HepG2 (cell line): ENCODE data around the gene ELOVL5. TPM values are rescaled to one million over a fixed set of nuclear protein-coding genes. Genes with fewer than 3 reads are reported as not detected.

ENCODE experiments used
- ADNP ChIP-seq: sonication (generic); formaldehyde crosslinking; IDR thresholded peaks from 2 replicates; pipeline ENCODE4 v1.4.0; 2020; ENCODE audit warnings: missing genetic modification reagents
- KDM1A ChIP-seq: IDR thresholded peaks from 2 replicates; pipeline ENCODE4 v1.6.1; 2016; ENCODE audit warnings: missing compliant biosample characterization
- MAFK ChIP-seq, 2 experiments: IDR thresholded peaks in 1 of 2; conservative IDR thresholded peaks in 1 of 2; 2 replicates each; pipeline ENCODE4 v1.6.1; 2011; ENCODE audit warnings: improper control_type of control experiment in 2 of 2, low read length in 2 of 2
- PHF21A ChIP-seq: sonication (generic); formaldehyde crosslinking; IDR thresholded peaks from 2 replicates; pipeline ENCODE4 v1.5.0; 2020; ENCODE audit warnings: mild to moderate bottlenecking, missing genetic modification reagents
- SIX4 ChIP-seq: sonication (generic); formaldehyde crosslinking; IDR thresholded peaks from 2 replicates; pipeline ENCODE4 v1.4.0; 2020; ENCODE audit warnings: missing genetic modification reagents
- SNRNP70 ChIP-seq: fragments of 200-400 bp; formaldehyde crosslinking; IDR thresholded peaks from 2 replicates; pipeline ENCODE4 v1.6.1; 2017; ENCODE audit warnings: mild to moderate bottlenecking, low read depth, low read length, moderate library complexity
- SRSF9 ChIP-seq: fragments of 200-400 bp; formaldehyde crosslinking; IDR thresholded peaks from 2 replicates; pipeline ENCODE4 v1.6.1; 2018; ENCODE audit warnings: borderline replicate concordance, mild to moderate bottlenecking, low read depth, low read length; ENCODE audit not compliant: insufficient read depth, poor library complexity, severe bottlenecking
- SRY ChIP-seq: sonication (generic); formaldehyde crosslinking; IDR thresholded peaks from 2 replicates; pipeline ENCODE4 v1.8.0; 2022; ENCODE audit warnings: mild to moderate bottlenecking, missing genetic modification reagents
- THAP11 ChIP-seq: IDR thresholded peaks from 2 replicates; pipeline ENCODE4 v1.6.1; 2016; ENCODE audit warnings: missing biosample characterization, missing genetic modification reagents
- ZBTB3 ChIP-seq: sonication (generic); formaldehyde crosslinking; IDR thresholded peaks from 2 replicates; pipeline ENCODE4 v1.4.0; 2020; ENCODE audit warnings: low read depth, mild to moderate bottlenecking, moderate library complexity, missing genetic modification reagents, borderline replicate concordance
- ZNF660 ChIP-seq: sonication (generic); formaldehyde crosslinking; IDR thresholded peaks from 2 replicates; pipeline ENCODE4 v1.5.1; 2020; ENCODE audit warnings: mild to moderate bottlenecking, low read depth, missing genetic modification reagents, borderline replicate concordance
- polyA plus RNA-seq, 8 experiments: library from polyadenylated mRNA; depleted of rRNA in 3 of 8; stranded (reverse) in 7 of 8; unstranded in 1 of 8; fragments of >200 nt; fragmentation: Illumina TruSeq in 4 of 8; extraction: Trizol in 4 of 8; gene quantifications; 2 replicates each; pipeline versions ENCODE4 v1.2.1 to v1.2.3, GENCODE V29; 2011 to 2016; ENCODE audit warnings: low read depth in 4 of 8, missing spikeins in 1 of 8, mixed read lengths in 1 of 8; ENCODE audit not compliant: insufficient read depth in 1 of 8
- total RNA-seq, 5 experiments: library from RNA; depleted of rRNA; stranded (reverse); fragments of >200 nt; fragmentation: Illumina TruSeq; extraction: Trizol; gene quantifications; 2 replicates each; pipeline ENCODE4 v1.2.3, GENCODE V29; 2016; ENCODE audit warnings: low read depth in 1 of 5
- TF ChIP-seq, protein P1 (sequence below): sonication (generic); formaldehyde crosslinking; IDR thresholded peaks from one replicate; pipeline ENCODE4 v1.5.1; 2020; ENCODE audit warnings: mild to moderate bottlenecking, missing genetic modification reagents; ENCODE audit errors: not compliant biosample characterization
- TF ChIP-seq, protein P2 (sequence below): sonication (generic); formaldehyde crosslinking; IDR thresholded peaks from 2 replicates; pipeline ENCODE4 v1.4.0; 2020; ENCODE audit warnings: missing genetic modification reagents
- TF ChIP-seq, protein P3 (sequence below): sonication (generic); formaldehyde crosslinking; IDR thresholded peaks from 2 replicates; pipeline ENCODE4 v1.8.1; 2023; ENCODE audit warnings: mild to moderate bottlenecking, missing genetic modification reagents

The ELOVL5 gene
- total and polyA plus RNA-seq, 2 of the 13 experiments (the other 11 are each of a cell fraction or from before 2014, with no cell fraction given), result 50.1 to 72.4 TPM

DNA sequence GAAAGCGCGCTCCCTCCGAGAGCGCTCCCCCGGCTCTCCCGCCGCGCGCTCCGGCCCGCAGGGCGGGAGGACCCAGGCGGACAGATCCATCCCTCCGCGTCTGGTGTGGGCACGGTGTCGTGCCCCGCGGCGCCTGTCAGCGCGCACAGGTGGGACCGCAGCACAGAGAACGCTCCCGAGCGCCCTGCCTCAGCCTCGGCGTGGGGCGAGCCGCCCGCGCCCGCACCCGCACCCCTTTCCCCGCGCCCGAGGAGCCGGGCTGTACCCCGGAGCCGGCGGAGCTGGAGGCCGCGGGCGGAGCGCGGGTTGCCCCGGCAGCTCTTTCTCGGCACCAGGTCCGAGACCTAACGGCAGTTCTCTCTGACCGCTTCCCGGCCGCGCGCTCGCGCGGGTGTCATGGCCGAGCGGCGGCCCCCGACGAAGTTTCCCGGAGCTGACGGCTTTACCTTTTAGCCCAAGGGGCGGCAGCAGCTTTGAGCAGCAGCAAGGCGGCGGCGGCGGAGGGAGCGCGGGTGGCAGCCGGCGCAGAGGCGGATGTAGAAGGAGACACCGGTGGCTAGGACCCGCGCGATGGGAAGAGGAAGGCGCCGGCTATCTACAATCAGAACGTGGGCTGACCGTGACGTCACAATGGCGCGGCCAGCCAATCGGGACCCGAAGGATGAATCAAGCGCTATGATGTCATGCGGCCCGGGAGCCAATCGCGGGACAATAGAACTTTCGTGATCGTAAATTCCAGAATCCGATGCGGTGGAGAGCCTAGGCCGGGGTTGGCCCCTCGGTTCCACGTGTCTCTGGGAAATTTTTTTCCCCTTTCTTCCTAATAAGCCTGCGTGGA is at the start of gene ELOVL5 (continued):
- TF ChIP-seq, protein P1, sequence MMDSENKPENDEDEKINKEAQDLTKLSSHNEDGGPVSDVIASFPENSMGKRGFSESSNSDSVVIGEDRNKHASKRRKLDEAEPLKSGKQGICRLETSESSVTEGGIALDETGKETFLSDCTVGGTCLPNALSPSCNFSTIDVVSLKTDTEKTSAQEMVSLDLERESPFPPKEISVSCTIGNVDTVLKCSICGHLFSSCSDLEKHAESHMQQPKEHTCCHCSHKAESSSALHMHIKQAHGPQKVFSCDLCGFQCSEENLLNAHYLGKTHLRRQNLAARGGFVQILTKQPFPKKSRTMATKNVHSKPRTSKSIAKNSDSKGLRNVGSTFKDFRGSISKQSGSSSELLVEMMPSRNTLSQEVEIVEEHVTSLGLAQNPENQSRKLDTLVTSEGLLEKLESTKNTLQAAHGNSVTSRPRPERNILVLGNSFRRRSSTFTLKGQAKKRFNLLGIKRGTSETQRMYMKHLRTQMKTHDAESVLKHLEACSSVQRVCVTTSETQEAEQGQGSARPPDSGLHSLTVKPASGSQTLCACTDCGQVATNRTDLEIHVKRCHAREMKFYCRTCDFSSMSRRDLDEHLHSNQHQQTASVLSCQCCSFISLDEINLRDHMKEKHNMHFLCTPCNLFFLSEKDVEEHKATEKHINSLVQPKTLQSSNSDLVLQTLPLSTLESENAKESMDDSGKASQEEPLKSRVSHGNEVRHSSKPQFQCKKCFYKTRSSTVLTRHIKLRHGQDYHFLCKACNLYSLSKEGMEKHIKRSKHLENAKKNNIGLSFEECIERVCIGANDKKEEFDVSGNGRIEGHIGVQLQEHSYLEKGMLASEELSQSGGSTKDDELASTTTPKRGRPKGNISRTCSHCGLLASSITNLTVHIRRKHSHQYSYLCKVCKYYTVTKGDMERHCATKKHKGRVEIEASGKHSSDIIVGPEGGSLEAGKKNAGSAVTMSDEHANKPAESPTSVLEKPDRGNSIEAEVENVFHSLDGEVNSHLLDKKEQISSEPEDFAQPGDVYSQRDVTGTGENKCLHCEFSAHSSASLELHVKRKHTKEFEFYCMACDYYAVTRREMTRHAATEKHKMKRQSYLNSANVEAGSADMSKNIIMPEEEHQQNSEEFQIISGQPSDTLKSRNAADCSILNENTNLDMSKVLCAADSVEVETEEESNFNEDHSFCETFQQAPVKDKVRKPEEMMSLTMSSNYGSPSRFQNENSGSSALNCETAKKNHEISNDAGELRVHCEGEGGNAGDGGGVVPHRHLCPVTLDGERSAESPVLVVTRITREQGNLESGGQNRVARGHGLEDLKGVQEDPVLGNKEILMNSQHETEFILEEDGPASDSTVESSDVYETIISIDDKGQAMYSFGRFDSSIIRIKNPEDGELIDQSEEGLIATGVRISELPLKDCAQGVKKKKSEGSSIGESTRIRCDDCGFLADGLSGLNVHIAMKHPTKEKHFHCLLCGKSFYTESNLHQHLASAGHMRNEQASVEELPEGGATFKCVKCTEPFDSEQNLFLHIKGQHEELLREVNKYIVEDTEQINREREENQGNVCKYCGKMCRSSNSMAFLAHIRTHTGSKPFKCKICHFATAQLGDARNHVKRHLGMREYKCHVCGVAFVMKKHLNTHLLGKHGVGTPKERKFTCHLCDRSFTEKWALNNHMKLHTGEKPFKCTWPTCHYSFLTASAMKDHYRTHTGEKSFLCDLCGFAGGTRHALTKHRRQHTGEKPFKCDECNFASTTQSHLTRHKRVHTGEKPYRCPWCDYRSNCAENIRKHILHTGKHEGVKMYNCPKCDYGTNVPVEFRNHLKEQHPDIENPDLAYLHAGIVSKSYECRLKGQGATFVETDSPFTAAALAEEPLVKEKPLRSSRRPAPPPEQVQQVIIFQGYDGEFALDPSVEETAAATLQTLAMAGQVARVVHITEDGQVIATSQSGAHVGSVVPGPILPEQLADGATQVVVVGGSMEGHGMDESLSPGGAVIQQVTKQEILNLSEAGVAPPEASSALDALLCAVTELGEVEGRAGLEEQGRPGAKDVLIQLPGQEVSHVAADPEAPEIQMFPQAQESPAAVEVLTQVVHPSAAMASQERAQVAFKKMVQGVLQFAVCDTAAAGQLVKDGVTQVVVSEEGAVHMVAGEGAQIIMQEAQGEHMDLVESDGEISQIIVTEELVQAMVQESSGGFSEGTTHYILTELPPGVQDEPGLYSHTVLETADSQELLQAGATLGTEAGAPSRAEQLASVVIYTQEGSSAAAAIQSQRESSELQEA (CRISPR knock-in tag), result no peak
- TF ChIP-seq, protein P2, sequence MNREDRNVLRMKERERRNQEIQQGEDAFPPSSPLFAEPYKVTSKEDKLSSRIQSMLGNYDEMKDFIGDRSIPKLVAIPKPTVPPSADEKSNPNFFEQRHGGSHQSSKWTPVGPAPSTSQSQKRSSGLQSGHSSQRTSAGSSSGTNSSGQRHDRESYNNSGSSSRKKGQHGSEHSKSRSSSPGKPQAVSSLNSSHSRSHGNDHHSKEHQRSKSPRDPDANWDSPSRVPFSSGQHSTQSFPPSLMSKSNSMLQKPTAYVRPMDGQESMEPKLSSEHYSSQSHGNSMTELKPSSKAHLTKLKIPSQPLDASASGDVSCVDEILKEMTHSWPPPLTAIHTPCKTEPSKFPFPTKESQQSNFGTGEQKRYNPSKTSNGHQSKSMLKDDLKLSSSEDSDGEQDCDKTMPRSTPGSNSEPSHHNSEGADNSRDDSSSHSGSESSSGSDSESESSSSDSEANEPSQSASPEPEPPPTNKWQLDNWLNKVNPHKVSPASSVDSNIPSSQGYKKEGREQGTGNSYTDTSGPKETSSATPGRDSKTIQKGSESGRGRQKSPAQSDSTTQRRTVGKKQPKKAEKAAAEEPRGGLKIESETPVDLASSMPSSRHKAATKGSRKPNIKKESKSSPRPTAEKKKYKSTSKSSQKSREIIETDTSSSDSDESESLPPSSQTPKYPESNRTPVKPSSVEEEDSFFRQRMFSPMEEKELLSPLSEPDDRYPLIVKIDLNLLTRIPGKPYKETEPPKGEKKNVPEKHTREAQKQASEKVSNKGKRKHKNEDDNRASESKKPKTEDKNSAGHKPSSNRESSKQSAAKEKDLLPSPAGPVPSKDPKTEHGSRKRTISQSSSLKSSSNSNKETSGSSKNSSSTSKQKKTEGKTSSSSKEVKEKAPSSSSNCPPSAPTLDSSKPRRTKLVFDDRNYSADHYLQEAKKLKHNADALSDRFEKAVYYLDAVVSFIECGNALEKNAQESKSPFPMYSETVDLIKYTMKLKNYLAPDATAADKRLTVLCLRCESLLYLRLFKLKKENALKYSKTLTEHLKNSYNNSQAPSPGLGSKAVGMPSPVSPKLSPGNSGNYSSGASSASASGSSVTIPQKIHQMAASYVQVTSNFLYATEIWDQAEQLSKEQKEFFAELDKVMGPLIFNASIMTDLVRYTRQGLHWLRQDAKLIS, result no peak
- TF ChIP-seq SIX4 (CRISPR knock-in tag) (no peak; the same call in 1 of the 2 replicates), SNRNP70 (no peak), ZBTB3 (CRISPR knock-in tag) (0 out of 2 replicates have a peak, but pooled peaks have one; percentile 27), PHF21A (CRISPR knock-in tag) (peak; percentile 64; the same call in 1 of the 2 replicates), SRSF9 (no peak), KDM1A (CRISPR knock-in tag) (no peak; the same call in 1 of the 2 replicates), THAP11 (CRISPR knock-in tag) (peak; percentile 57; the same call in 1 of the 2 replicates), ZNF660 (CRISPR knock-in tag) (no peak), SRY (CRISPR knock-in tag) (peak; percentile 88; the same call in 1 of the 2 replicates), MAFK (conservative IDR thresholded peaks at IDR 0.05 in 1 of 2, IDR thresholded peaks at IDR 0.05 in 1 of 2; ENCODE audit: low read length in 2 of 2) (no peak), ADNP (CRISPR knock-in tag) (no peak)
- TF ChIP-seq, protein P3, sequence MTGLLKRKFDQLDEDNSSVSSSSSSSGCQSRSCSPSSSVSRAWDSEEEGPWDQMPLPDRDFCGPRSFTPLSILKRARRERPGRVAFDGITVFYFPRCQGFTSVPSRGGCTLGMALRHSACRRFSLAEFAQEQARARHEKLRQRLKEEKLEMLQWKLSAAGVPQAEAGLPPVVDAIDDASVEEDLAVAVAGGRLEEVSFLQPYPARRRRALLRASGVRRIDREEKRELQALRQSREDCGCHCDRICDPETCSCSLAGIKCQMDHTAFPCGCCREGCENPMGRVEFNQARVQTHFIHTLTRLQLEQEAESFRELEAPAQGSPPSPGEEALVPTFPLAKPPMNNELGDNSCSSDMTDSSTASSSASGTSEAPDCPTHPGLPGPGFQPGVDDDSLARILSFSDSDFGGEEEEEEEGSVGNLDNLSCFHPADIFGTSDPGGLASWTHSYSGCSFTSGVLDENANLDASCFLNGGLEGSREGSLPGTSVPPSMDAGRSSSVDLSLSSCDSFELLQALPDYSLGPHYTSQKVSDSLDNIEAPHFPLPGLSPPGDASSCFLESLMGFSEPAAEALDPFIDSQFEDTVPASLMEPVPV, result peak; percentile 26; the same call in 1 of the 2 replicates
